A549 (cell line): ENCODE results near the gene CCDC80. TPM values are rescaled to one million over a fixed set of nuclear protein-coding genes. Genes with fewer than 3 reads are reported as not detected.

Source experiments
- ATAC-seq, 2 experiments: fragments of 200-7000 bp in 1 of 2; fragments of >200 bp in 1 of 2; cut with Nextera tagmentation in 1 of 2; cut with Tn5 transposase in 1 of 2; 3 replicates each; pipeline versions ENCODE4 v1.8.0 to v1.9.1; 2018 to 2020; ENCODE audit warnings: mild to moderate bottlenecking in 1 of 2, moderate library complexity in 1 of 2
- CTCF ChIA-PET: fragments of 300-600 bp; sonication (Branson Sonifier 250); formaldehyde crosslinking; extraction: SDS; loops from one replicate; lab custom pipeline; 2021; ENCODE audit warnings: antibody characterized with exemption, inconsistent platforms; lab: Yijun Ruan, JAX
- POLR2A ChIA-PET: fragments of 350-600 bp; formaldehyde crosslinking; extraction: SDS; loops from one replicate; lab custom pipeline; 2021; ENCODE audit warnings: antibody characterized with exemption, inconsistent platforms; lab: Yijun Ruan, JAX
- DNase-seq, 2 experiments: peaks; one replicate each; pipeline versions ENCODE4 v3.0.0 to v3.0.0-alpha.2; 2011 to 2016; ENCODE audit warnings: low read depth in 1 of 2, low spot score in 1 of 2
- FAIRE-seq: peaks from 2 replicates; lab custom pipeline; 2011; peaks lifted over from hg19 to GRCh38; lab: Jason Lieb, UNC
- H3K27ac ChIP-seq, 2 experiments: fragments of >200 bp; sonication (Bioruptor Twin); formaldehyde crosslinking; 3 replicates each; pipeline ENCODE4 v1.5.1; 2016 to 2017
- H3K4me1 ChIP-seq: fragments of >200 bp; sonication (Bioruptor Twin); formaldehyde crosslinking; 3 replicates; pipeline ENCODE4 v1.6.1; 2016
- H3K4me2 ChIP-seq: fragments of >200 bp; sonication (Bioruptor Twin); formaldehyde crosslinking; 3 replicates; pipeline ENCODE4 v1.6.1; 2016
- H3K4me3 ChIP-seq: fragments of >200 bp; sonication (Bioruptor Twin); formaldehyde crosslinking; 3 replicates; pipeline ENCODE4 v1.5.1; 2016
- H3K9me3 ChIP-seq: fragments of >200 bp; sonication (Bioruptor Twin); formaldehyde crosslinking; 3 replicates; pipeline ENCODE4 v1.6.1; 2016
- BHLHE40 ChIP-seq: IDR thresholded peaks from 2 replicates; pipeline ENCODE4 v1.6.1; 2012; ENCODE audit warnings: low read depth, low read length, inconsistent platforms
- CBX2 ChIP-seq: fragments of 200-600 bp; sonication (generic); IDR thresholded peaks from 2 replicates; pipeline ENCODE4 v1.6.1; 2016; ENCODE audit warnings: low read depth, mild to moderate bottlenecking, borderline replicate concordance
- CBX8 ChIP-seq: fragments of 200-600 bp; sonication (generic); IDR thresholded peaks from 2 replicates; pipeline ENCODE4 v1.6.1; 2016
- CEBPB ChIP-seq, 2 experiments: fragments of >200 bp in 1 of 2; sonication (Bioruptor Twin) in 1 of 2; formaldehyde crosslinking in 1 of 2; IDR thresholded peaks; 2 replicates each; pipeline ENCODE4 v1.6.1; 2012 to 2016
- ESRRA ChIP-seq: fragments of 150-350 bp; IDR thresholded peaks from 2 replicates; pipeline ENCODE4 v1.6.1; 2014; ENCODE audit warnings: mild to moderate bottlenecking, low read length, borderline replicate concordance
- FOSB ChIP-seq: fragments of 250-450 bp; sonication (Bioruptor Pico); IDR thresholded peaks from 2 replicates; pipeline ENCODE4 v1.5.0; 2020; ENCODE audit warnings: mild to moderate bottlenecking, moderate library complexity
- FOSL2 ChIP-seq, 2 experiments: fragments of 450-650 bp in 1 of 2; fragments of >200 bp in 1 of 2; sonication (Bioruptor Twin) in 1 of 2; formaldehyde crosslinking; IDR thresholded peaks; 2 replicates each; pipeline versions ENCODE4 v1.5.0 to v1.6.1; 2016 to 2020; ENCODE audit warnings: mild to moderate bottlenecking in 1 of 2, moderate library complexity in 1 of 2
- FOXS1 ChIP-seq: fragments of 250-450 bp; sonication (Bioruptor Pico); IDR thresholded peaks from 2 replicates; pipeline ENCODE4 v1.5.0; 2020; ENCODE audit warnings: mild to moderate bottlenecking, moderate library complexity
- GATA3 ChIP-seq: IDR thresholded peaks from 2 replicates; pipeline ENCODE4 v1.6.1; 2012; ENCODE audit warnings: borderline replicate concordance
- HOXB5 ChIP-seq: fragments of 250-450 bp; sonication (Bioruptor Pico); IDR thresholded peaks from 2 replicates; pipeline ENCODE4 v1.5.0; 2020; ENCODE audit warnings: mild to moderate bottlenecking, moderate library complexity
- JUN ChIP-seq, 2 experiments: fragments of >200 bp; sonication (Bioruptor Twin); formaldehyde crosslinking; IDR thresholded peaks; 2 replicates in 1 of 2; 3 replicates in 1 of 2; pipeline ENCODE4 v1.6.1; 2016 to 2017
- JUNB ChIP-seq: fragments of >200 bp; sonication (Bioruptor Twin); formaldehyde crosslinking; IDR thresholded peaks from 2 replicates; pipeline ENCODE4 v1.6.1; 2016
- KDM5A ChIP-seq: fragments of 200-600 bp; sonication (generic); IDR thresholded peaks from 2 replicates; pipeline ENCODE4 v1.6.1; 2016; ENCODE audit warnings: antibody characterized with exemption, mild to moderate bottlenecking
- MAFK ChIP-seq: fragments of 450-650 bp; IDR thresholded peaks from 2 replicates; pipeline ENCODE4 v1.6.1; 2014; ENCODE audit not compliant: partially characterized antibody
- MYC ChIP-seq: IDR thresholded peaks from 2 replicates; pipeline ENCODE4 v1.6.1; 2012; ENCODE audit warnings: mild to moderate bottlenecking, inconsistent platforms, low read length, improper control_type of control experiment, borderline replicate concordance
- NPAS2 ChIP-seq: fragments of 250-450 bp; sonication (Bioruptor Pico); IDR thresholded peaks from 2 replicates; pipeline ENCODE4 v1.8.0; 2022; ENCODE audit warnings: mild to moderate bottlenecking, moderate library complexity, borderline replicate concordance
- NR3C1 ChIP-seq: fragments of >200 bp; sonication (Bioruptor Twin); formaldehyde crosslinking; IDR thresholded peaks from 3 replicates; pipeline ENCODE4 v1.6.1; 2017
- PHF8 ChIP-seq: fragments of 200-600 bp; sonication (generic); IDR thresholded peaks from 2 replicates; pipeline ENCODE4 v1.6.1; 2016; ENCODE audit warnings: low read depth, mild to moderate bottlenecking, antibody characterized with exemption, moderate library complexity, borderline replicate concordance
- POLR2AphosphoS2 ChIP-seq: conservative IDR thresholded peaks from 2 replicates; pipeline ENCODE4 v1.6.1; 2012; ENCODE audit warnings: low read length, improper control_type of control experiment, inconsistent platforms
- RAD21 ChIP-seq, 2 experiments: fragments of >200 bp in 1 of 2; sonication (Bioruptor Twin) in 1 of 2; formaldehyde crosslinking in 1 of 2; IDR thresholded peaks in 1 of 2; conservative IDR thresholded peaks in 1 of 2; 2 replicates in 1 of 2; 3 replicates in 1 of 2; pipeline ENCODE4 v1.6.1; 2012 to 2018; ENCODE audit warnings: inconsistent platforms in 1 of 2
- RARB ChIP-seq: fragments of 250-450 bp; sonication (Bioruptor Pico); IDR thresholded peaks from 2 replicates; pipeline ENCODE4 v1.8.0; 2021; ENCODE audit warnings: mild to moderate bottlenecking, moderate library complexity
- RNF2 ChIP-seq: fragments of 200-600 bp; sonication (generic); IDR thresholded peaks from 2 replicates; pipeline ENCODE4 v1.6.1; 2016; ENCODE audit warnings: low read depth, mild to moderate bottlenecking, antibody characterized with exemption, moderate library complexity, borderline replicate concordance
- SMC3 ChIP-seq: fragments of >200 bp; sonication (Bioruptor Twin); formaldehyde crosslinking; IDR thresholded peaks from 3 replicates; pipeline ENCODE4 v1.6.1; 2018; ENCODE audit warnings: inconsistent platforms
- SREBF2 ChIP-seq: fragments of 450-650 bp; IDR thresholded peaks from 2 replicates; pipeline ENCODE4 v1.6.1; 2014; ENCODE audit warnings: mild to moderate bottlenecking, moderate library complexity
- TP53 ChIP-seq: fragments of 250-450 bp; sonication (Bioruptor Pico); IDR thresholded peaks from 2 replicates; pipeline ENCODE4 v1.5.0; 2021; ENCODE audit warnings: mild to moderate bottlenecking, moderate library complexity
- WGBS: methylation state at CpG from one replicate; pipeline ENCODE4 v1.1.6; 2017; ENCODE audit errors: missing lambda C conversion rate; 5-methylcytosine and 5-hydroxymethylcytosine counted together
- polyA plus RNA-seq, 4 experiments: library from polyadenylated mRNA; depleted of rRNA in 3 of 4; stranded (reverse); fragments of >200 nt; fragmentation: RNase III in 1 of 4; extraction: RNeasy Plus Mini Kit Qiagen cat#74134 plus additional on column Dnase treatment in 1 of 4; gene quantifications; 2 replicates in 3 of 4; 3 replicates in 1 of 4; pipeline ENCODE4 v1.2.3, GENCODE V29; 2011 to 2017
- TF ChIP-seq, protein P1 (sequence below): fragments of 250-450 bp; sonication (Bioruptor Pico); IDR thresholded peaks from 2 replicates; pipeline ENCODE4 v1.5.0; 2020; ENCODE audit warnings: low read depth, mild to moderate bottlenecking, moderate library complexity
- TF ChIP-seq, protein P2 (sequence below): fragments of 250-450 bp; sonication (Bioruptor Pico); IDR thresholded peaks from 2 replicates; pipeline ENCODE4 v1.5.0; 2021; ENCODE audit warnings: mild to moderate bottlenecking, moderate library complexity, borderline replicate concordance
- TF ChIP-seq, protein P3 (sequence below): IDR thresholded peaks from 2 replicates; pipeline ENCODE4 v1.6.1; 2012
- TF ChIP-seq, protein P4 (sequence below): fragments of 450-650 bp; IDR thresholded peaks from 2 replicates; pipeline ENCODE4 v1.6.1; 2014; ENCODE audit warnings: antibody characterized with exemption

Gene CCDC80
- polyA plus RNA-seq, 2 of the 4 experiments (the other 2 are of a cell fraction) = 54.1 to 148 TPM

GRCh38 chr3:112640276-112640929 lies 540 bp downstream of the CCDC80 start:
- Histone ChIP-seq H3K4me1 (peaks cover 46% of the 10 kb centered on the region), H3K27ac (peak overlapping the region; percentile 90 to 99), H3K4me2 (peak overlapping the region; percentile 87), H3K9me3 (no peaks in the 10 kb centered on the region), H3K4me3 (peak overlapping the region; percentile 47)
- 1% methylated on average over 10 of the region's 10 CpGs for WGBS
- FAIRE-seq (no peak), ATAC-seq (peak; percentile 51 to 57), DNase-seq (peak; percentile 46 to 55)
- TF ChIP-seq, protein P1, sequence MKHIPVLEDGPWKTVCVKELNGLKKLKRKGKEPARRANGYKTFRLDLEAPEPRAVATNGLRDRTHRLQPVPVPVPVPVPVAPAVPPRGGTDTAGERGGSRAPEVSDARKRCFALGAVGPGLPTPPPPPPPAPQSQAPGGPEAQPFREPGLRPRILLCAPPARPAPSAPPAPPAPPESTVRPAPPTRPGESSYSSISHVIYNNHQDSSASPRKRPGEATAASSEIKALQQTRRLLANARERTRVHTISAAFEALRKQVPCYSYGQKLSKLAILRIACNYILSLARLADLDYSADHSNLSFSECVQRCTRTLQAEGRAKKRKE (CRISPR knock-in tag) = no peak
- TF ChIP-seq POLR2AphosphoS2 (no peak), FOSB (CRISPR knock-in tag) (no peak), FOSL2 (IDR thresholded peaks at IDR 0.05) (no peak), FOSL2 (CRISPR knock-in tag; IDR thresholded peaks at IDR 0.05) (peak; percentile 21; the same call in 1 of the 2 replicates), HOXB5 (CRISPR knock-in tag) (no peak), MYC (peak; percentile 23; the same call in 1 of the 2 replicates), CEBPB (IDR thresholded peaks at IDR 0.05) (peak in 1 of 2 experiments; percentile 51; a peak in 1 of 4 replicates), JUNB (no peak), RAD21 (conservative IDR thresholded peaks at IDR 0.05 in 1 of 2, IDR thresholded peaks at IDR 0.05 in 1 of 2) (no peak), FOXS1 (CRISPR knock-in tag) (no peak), SREBF2 (no peak), SMC3 (no peak), PHF8 (no peak), ESRRA (no peak), KDM5A (no peak)
- TF ChIP-seq, protein P2, sequence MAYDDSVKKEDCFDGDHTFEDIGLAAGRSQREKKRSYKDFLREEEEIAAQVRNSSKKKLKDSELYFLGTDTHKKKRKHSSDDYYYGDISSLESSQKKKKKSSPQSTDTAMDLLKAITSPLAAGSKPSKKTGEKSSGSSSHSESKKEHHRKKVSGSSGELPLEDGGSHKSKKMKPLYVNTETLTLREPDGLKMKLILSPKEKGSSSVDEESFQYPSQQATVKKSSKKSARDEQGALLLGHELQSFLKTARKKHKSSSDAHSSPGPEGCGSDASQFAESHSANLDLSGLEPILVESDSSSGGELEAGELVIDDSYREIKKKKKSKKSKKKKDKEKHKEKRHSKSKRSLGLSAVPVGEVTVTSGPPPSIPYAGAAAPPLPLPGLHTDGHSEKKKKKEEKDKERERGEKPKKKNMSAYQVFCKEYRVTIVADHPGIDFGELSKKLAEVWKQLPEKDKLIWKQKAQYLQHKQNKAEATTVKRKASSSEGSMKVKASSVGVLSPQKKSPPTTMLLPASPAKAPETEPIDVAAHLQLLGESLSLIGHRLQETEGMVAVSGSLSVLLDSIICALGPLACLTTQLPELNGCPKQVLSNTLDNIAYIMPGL (CRISPR knock-in tag) = no peak
- ChIA-PET POLR2A (interaction anchor here (1.1 to 3.0 kb wide), 4 partner anchors 12 to 350 kb away, joined by 4 to 21 read pairs (median 8); partner anchors contain the start of gene GTPBP8), CTCF (interaction anchor here (1.9 to 8.8 kb wide), 5 partner anchors 27 to 339 kb away, joined by 5 to 101 read pairs (median 40); no protein-coding TSS in a partner anchor)

GRCh38 chr3:112639455-112640225 lies 1.3 kb downstream of the CCDC80 start:
- peaks cover 47% of the 10 kb centered on the region for H3K4me1 ChIP-seq
- WGBS = 96% methylated on average over 21 of the region's 21 CpGs

More at GRCh38 chr3:112639455-112640225, 1.3 kb downstream of the CCDC80 start:
- no peak for FAIRE-seq
- POLR2A ChIA-PET = interaction anchor here (1.1 to 1.6 kb wide), 3 partner anchors 11 to 351 kb away, joined by 4 to 9 read pairs (median 6); partner anchors contain the start of gene GTPBP8
- H3K4me3 ChIP-seq = peak overlapping the region; percentile 47
- CTCF ChIA-PET = interaction anchor here (0.7 to 5.0 kb wide), 5 partner anchors 27 to 340 kb away, joined by 3 to 40 read pairs (median 8); no protein-coding TSS in a partner anchor
- TF ChIP-seq SMC3 (no peak), SREBF2 (no peak), NR3C1 (no peak), JUN (IDR thresholded peaks at IDR 0.05) (no peak), BHLHE40 (no peak), TP53 (CRISPR knock-in tag) (no peak), MAFK (no peak), GATA3 (no peak), HOXB5 (CRISPR knock-in tag) (no peak), CBX8 (no peak), NPAS2 (CRISPR knock-in tag) (no peak), MYC (no peak), CBX2 (no peak), POLR2AphosphoS2 (no peak), RARB (CRISPR knock-in tag) (no peak), RNF2 (no peak), JUNB (no peak)
- TF ChIP-seq, protein P3, sequence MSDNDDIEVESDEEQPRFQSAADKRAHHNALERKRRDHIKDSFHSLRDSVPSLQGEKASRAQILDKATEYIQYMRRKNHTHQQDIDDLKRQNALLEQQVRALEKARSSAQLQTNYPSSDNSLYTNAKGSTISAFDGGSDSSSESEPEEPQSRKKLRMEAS = no peak
- TF ChIP-seq, protein P2 (CRISPR knock-in tag) = no peak
- TF ChIP-seq, protein P4, sequence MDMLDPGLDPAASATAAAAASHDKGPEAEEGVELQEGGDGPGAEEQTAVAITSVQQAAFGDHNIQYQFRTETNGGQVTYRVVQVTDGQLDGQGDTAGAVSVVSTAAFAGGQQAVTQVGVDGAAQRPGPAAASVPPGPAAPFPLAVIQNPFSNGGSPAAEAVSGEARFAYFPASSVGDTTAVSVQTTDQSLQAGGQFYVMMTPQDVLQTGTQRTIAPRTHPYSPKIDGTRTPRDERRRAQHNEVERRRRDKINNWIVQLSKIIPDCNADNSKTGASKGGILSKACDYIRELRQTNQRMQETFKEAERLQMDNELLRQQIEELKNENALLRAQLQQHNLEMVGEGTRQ = no peak
- TF ChIP-seq, all 56 proteins: peak for 0
- ATAC-seq = no peak
- Histone ChIP-seq H3K27ac (peak overlapping the region; percentile 90 to 99), H3K4me2 (peak overlapping the region; percentile 87), H3K9me3 (no peaks in the 10 kb centered on the region)
- no peak for DNase-seq
